Motor neuron (in vitro differentiated cells): ENCODE measurements around the gene PALMD. TPM values are rescaled to one million over a fixed set of nuclear protein-coding genes. Genes with fewer than 3 reads are reported as not detected.

Experiments used
- ATAC-seq, 8 experiments: fragments of 200-7000 bp; cut with Tn5 transposase; replicated peaks in 6 of 8; 2 replicates each; pipeline ENCODE4 v1.8.0; 2021; ENCODE audit warnings: mild to moderate bottlenecking in 8 of 8, moderate library complexity in 8 of 8
- H3K27ac ChIP-seq, 2 donors: fragments of 250-450 bp; sonication (Bioruptor Pico); 2 replicates each; pipeline ENCODE4 v1.9.0; 2021; ENCODE audit warnings: antibody characterized with exemption in 2 of 2, mild to moderate bottlenecking in 2 of 2, moderate library complexity in 1 of 2
- H3K4me1 ChIP-seq, 2 donors: fragments of 250-450 bp; sonication (Bioruptor Pico); replicated peaks in 1 of 2; 2 replicates each; pipeline ENCODE4 v1.6.1; 2021; ENCODE audit warnings: antibody characterized with exemption in 2 of 2, mild to moderate bottlenecking in 2 of 2, moderate library complexity in 1 of 2
- H3K4me3 ChIP-seq, 5 donors: fragments of 250-450 bp; sonication (Bioruptor Pico); 2 replicates each; pipeline ENCODE4 v1.9.0; 2021; ENCODE audit warnings: antibody characterized with exemption in 5 of 5, mild to moderate bottlenecking in 5 of 5, moderate library complexity in 4 of 5
- WGBS, 10 experiments: fragments of 450-650 bp; shearing (Covaris generic); methylation state at CpG; one replicate each; pipeline ENCODE4 v1.0.0; 2022; 5-methylcytosine and 5-hydroxymethylcytosine counted together
- in situ Hi-C, 9 experiments: fragments of 400-800 bp; cut with MboI; loops; one replicate each; pipeline ENCODE4 v1.15.0; 2021; ENCODE audit warnings: low sequenced_read_pairs in 9 of 9, low pct_unique_long_range_greater_than_20kb in 2 of 9; ENCODE audit not compliant: unreplicated experiment in 9 of 9
- total RNA-seq, 8 experiments: library from RNA; unstranded; fragments of 300-600 nt; gene quantifications; 2 replicates each; pipeline versions ENCODE4 v1.2.3 to v1.2.4, GENCODE V29; 2022

PALMD gene
- total RNA-seq, 8 experiments from 2014 or later = 0.92 to 40.4 (median 2.0) TPM

DNA sequence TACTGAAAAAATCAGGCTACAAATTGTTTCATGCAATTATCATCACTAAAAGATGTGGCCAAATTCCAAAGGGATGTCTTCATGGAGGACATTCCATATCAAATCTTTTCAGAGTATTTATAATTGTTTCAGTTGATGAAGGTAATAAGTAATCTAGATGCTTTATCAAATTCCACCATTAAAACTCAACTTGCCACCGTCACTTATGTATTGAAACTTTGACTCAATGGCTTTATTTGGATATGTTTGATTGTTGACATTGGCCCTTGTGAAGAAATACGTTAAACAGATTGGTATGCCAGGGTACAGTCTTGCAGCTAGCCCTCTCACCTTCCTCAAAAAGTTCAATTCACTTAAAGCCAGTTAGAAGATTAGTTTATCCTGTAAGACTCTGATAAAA, 32.2 kb upstream of the PALMD start:
- Histone ChIP-seq H3K4me3 (no peak overlapping the region), H3K4me1 (peaks cover 0 to 5% of the 10 kb centered on the region in 2 donors), H3K27ac (no peak overlapping the region)
- in situ Hi-C loops = no loop called here
- ATAC-seq = no peak
- 75 to 100% (median 95%) methylated on average over 1 to 2 of the region's 2 CpGs for WGBS, 10 experiments

GRCh38 chr1:99614728-99615127, 31.2 kb upstream of the PALMD start:
- Histone ChIP-seq H3K4me3 (no peak overlapping the region), H3K27ac (no peak overlapping the region), H3K4me1 (peaks cover 0 to 5% of the 10 kb centered on the region in 2 donors)
- ATAC-seq = peak in 2 of 8 experiments; percentile 52 to 76
- in situ Hi-C loops = no loop called here

DNA sequence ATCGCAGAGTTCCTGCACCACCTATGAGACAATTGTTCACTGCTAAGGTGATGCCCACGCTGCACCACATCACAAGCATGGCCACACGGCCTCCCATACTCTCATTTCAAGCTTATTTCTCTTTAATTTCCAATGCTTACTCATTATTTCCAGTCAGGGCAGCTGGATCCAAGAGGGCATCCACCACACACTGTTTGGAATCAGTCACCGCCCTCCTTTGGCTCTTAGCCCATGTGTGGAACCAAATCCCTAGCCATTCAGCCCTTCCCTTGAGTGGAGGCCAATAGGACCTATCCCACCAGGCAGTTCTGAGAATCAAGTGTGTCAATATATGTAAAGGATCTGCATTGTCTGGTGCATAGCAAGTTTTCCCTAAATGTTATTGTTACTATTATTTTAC, 26.3 kb upstream of the PALMD start:
- in situ Hi-C loops = no loop called here
- Histone ChIP-seq H3K4me3 (no peak overlapping the region), H3K4me1 (peaks cover 0 to 3% of the 10 kb centered on the region in 2 donors), H3K27ac (no peak overlapping the region)
- WGBS, 10 experiments = 50 to 100% (median 90%) methylated on average over 1 to 4 of the region's 4 CpGs; no CpG with 5 or more reads in 3 of the 10 experiments
- ATAC-seq = peak in 3 of 8 experiments; percentile 17 to 96 (median 80)

- H3K4me1 ChIP-seq = no peaks in the 10 kb centered on the region
- in situ Hi-C loops = no loop called here
- no peak overlapping the region for H3K27ac ChIP-seq
- no peak overlapping the region for H3K4me3 ChIP-seq
- no peak for ATAC-seq
- WGBS, 10 experiments = 91 to 100% (median 95%) methylated on average over 2 to 8 of the region's 8 CpGs; no CpG with 5 or more reads in 2 of the 10 experiments
Measured at GRCh38 chr1:99621340-99621901, 24.5 kb upstream of the PALMD start.

- Histone ChIP-seq H3K27ac (no peak overlapping the region), H3K4me3 (no peak overlapping the region), H3K4me1 (no peaks in the 10 kb centered on the region)
- in situ Hi-C loops = no loop called here
- no peak for ATAC-seq
- 57 to 100% (median 96%) methylated on average over 1 to 4 of the region's 4 CpGs for WGBS, 10 experiments
Measured at GRCh38 chr1:99622702-99623347, 23.1 kb upstream of the PALMD start.

- H3K27ac ChIP-seq = no peak overlapping the region
- WGBS, 10 experiments = 60 to 100% (median 79%) methylated on average over 1 to 4 of the region's 4 CpGs
- in situ Hi-C loops = no loop called here
- no peak overlapping the region for H3K4me3 ChIP-seq
- no peak for ATAC-seq
- no peaks in the 10 kb centered on the region for H3K4me1 ChIP-seq
Measured at GRCh38 chr1:99623554-99623953, 22.4 kb upstream of the PALMD start.

GRCh38 chr1:99627615-99628014, 18.3 kb upstream of the PALMD start:
- 67 to 98% (median 81%) methylated on average over 3 to 5 of the region's 5 CpGs for WGBS, 10 experiments
- no peak overlapping the region for H3K4me3 ChIP-seq
- no peak overlapping the region for H3K27ac ChIP-seq
- in situ Hi-C loops = no loop called here
- H3K4me1 ChIP-seq = no peaks in the 10 kb centered on the region
- ATAC-seq = no peak

- Histone ChIP-seq H3K4me3 (no peak overlapping the region), H3K4me1 (no peaks in the 10 kb centered on the region), H3K27ac (no peak overlapping the region)
- WGBS, 10 experiments = 0 to 100% (median 92%) methylated on average over 1 of the region's 1 CpG; no CpG with 5 or more reads in 1 of the 10 experiments
- no peak for ATAC-seq
- in situ Hi-C loops = no loop called here
Measured at GRCh38 chr1:99629164-99629563, 16.7 kb upstream of the PALMD start.

GRCh38 chr1:99634971-99635624, 10.8 kb upstream of the PALMD start:
- H3K4me1 ChIP-seq = no peaks in the 10 kb centered on the region
- H3K27ac ChIP-seq = no peak overlapping the region
- no peak overlapping the region for H3K4me3 ChIP-seq
- 0 to 100% (median 84%) methylated on average over 1 to 3 of the region's 3 CpGs; no CpG with 5 or more reads in 1 of the 10 experiments for WGBS, 10 experiments
- in situ Hi-C loops = no loop called here
- ATAC-seq = peak in 4 of 8 experiments; percentile 25 to 82 (median 50)

DNA sequence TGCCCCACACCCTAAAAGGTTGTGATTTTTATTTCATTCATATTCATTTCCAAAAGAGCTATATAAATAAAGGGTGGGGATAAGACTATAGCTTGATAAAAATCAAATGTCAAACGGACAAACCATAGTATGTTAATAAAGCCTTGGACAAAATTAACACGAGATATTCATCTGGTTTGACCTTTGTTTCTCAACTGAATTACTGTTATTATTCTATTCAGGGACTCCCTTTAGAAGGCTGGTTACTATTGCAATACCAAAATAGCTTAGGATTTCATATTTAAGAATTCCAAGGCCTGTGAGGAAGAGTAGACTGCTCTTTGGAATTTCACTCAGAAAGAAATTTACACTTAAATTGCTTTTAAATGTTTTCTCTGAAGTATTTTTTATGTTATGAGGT, 10.2 kb upstream of the PALMD start:
- 0 to 92% (median 71%) methylated on average over 1 to 2 of the region's 2 CpGs; no CpG with 5 or more reads in 2 of the 10 experiments for WGBS, 10 experiments
- ATAC-seq = peak in 3 of 8 experiments; percentile 51 to 68 (median 65)
- no peak overlapping the region for H3K27ac ChIP-seq
- no peaks in the 10 kb centered on the region for H3K4me1 ChIP-seq
- in situ Hi-C loops = no loop called here
- no peak overlapping the region for H3K4me3 ChIP-seq

DNA sequence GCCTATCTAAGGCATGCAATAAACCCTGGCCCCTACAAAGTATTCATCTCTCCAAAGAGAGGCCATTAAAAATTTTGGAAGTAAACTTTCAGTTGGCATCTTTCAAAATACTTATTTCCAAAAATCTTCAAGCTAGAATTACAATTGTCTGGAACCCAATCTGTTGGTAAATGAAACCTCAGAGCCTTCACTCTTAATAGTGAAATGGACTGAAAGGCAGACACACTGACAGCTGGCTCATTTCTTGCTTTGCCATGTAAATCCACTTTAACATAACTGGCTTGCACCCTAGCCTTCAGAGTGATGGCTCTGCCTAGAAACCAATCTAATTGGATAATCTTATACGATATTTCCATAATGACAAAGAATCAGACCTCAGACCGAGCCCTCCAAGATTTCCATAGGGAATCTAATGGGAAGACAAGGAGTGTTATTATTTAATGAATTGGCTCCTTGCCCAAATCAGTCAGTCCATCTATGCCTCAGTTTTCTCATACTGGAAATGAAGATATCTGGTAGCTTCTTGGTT, 9.2 kb upstream of the PALMD start:
- WGBS, 10 experiments = 14 to 100% (median 65%) methylated on average over 1 to 2 of the region's 2 CpGs; no CpG with 5 or more reads in 1 of the 10 experiments
- in situ Hi-C loops = no loop called here
- Histone ChIP-seq H3K4me3 (no peak overlapping the region), H3K27ac (no peak overlapping the region), H3K4me1 (no peaks in the 10 kb centered on the region)
- peak in 1 of 8 experiments; percentile 4 for ATAC-seq

DNA sequence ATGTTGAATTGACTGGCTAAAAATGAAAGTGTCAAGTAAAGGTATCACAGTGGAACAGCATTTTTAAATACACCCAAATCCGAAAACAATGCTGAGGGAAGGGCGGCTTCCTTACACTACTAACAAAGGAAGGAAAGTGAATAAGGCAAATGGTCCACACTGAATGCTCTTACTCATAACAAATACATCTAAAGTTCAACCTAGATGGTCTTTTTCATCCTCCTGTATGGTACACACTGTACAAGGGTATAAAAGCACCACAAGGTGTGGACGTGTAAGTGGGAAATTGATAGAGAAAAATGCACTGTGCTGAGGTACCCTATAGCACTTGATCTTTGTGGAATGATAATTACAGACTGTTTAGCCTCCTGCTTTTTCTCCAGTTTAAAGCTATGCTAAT, 7.1 kb upstream of the PALMD start:
- in situ Hi-C loops = no loop called here
- WGBS, 10 experiments = 50 to 93% (median 77%) methylated on average over 1 to 3 of the region's 3 CpGs; no CpG with 5 or more reads in 2 of the 10 experiments
- no peak overlapping the region for H3K4me3 ChIP-seq
- H3K4me1 ChIP-seq = no peaks in the 10 kb centered on the region
- H3K27ac ChIP-seq = no peak overlapping the region
- ATAC-seq = no peak

DNA sequence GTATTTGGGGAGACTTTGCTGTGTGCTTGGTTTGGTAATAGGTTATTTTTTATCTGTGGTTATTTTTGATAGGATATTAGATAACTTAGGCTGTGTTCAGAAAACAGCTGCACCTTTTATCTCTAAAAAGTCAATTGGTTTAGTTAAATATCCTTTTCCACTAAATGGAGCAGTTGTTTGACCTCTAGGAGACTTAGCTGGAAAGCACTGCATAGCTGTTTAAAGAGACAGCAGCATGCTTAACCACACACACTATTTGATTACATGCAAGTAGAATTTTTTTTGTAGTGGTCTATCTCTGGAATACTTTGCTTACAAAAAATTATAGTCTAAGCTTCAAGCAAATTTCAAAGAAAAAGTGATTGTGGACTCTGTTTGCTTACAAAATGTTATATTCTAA, 6.5 kb upstream of the PALMD start:
- in situ Hi-C loops = no loop called here
- H3K4me1 ChIP-seq = no peaks in the 10 kb centered on the region
- no peak for ATAC-seq

More for the DNA sequence above, 6.5 kb upstream of the PALMD start:
- no peak overlapping the region for H3K4me3 ChIP-seq
- no peak overlapping the region for H3K27ac ChIP-seq
